ENCODE measurements around the gene GSK3A.

The GSK3A gene

DNA sequence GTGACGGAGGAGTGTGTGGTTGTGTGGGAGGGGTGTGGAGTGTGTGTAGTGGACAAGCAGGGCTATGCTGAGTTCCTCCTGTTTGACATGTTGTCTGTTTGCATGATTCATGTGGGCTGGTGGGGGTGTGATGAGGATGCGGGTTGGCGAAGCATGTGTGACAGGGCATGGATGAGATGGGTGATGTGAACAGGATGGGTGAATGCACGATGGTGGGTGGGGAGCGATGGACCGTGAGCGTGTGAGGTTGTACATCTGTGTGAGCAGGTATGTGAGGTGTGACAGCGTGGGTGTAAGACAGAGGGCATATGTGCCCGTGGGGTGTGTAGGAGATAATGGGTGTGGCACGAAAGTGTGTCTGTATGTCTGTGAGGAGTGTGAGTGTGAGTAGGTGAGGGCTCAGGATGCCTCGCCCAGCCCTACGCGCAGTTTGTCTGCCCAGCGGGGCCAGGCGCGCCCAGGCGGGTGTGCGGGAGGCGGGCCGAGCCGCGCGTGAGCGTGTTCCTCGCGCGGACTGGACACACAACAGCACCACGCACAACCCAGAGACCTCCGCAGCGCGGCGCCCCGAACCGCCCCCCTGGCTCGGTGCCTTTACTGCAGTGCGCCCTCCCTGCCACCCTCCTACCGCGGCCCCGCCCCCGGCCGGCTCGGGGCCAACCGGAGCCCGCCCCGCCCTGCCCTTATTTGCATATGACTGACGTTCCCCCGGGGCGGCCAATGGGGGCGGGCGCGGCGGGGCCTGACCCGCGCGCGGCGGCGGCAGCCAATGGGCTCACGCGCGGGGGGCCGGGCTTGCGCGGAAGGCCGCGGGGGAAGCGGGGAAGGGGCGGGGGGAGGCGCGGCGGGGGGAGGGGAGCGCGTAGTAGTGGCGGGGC, 41.0 kb upstream of the GSK3A start (continued):
- TF ChIP-seq, protein P1, sequence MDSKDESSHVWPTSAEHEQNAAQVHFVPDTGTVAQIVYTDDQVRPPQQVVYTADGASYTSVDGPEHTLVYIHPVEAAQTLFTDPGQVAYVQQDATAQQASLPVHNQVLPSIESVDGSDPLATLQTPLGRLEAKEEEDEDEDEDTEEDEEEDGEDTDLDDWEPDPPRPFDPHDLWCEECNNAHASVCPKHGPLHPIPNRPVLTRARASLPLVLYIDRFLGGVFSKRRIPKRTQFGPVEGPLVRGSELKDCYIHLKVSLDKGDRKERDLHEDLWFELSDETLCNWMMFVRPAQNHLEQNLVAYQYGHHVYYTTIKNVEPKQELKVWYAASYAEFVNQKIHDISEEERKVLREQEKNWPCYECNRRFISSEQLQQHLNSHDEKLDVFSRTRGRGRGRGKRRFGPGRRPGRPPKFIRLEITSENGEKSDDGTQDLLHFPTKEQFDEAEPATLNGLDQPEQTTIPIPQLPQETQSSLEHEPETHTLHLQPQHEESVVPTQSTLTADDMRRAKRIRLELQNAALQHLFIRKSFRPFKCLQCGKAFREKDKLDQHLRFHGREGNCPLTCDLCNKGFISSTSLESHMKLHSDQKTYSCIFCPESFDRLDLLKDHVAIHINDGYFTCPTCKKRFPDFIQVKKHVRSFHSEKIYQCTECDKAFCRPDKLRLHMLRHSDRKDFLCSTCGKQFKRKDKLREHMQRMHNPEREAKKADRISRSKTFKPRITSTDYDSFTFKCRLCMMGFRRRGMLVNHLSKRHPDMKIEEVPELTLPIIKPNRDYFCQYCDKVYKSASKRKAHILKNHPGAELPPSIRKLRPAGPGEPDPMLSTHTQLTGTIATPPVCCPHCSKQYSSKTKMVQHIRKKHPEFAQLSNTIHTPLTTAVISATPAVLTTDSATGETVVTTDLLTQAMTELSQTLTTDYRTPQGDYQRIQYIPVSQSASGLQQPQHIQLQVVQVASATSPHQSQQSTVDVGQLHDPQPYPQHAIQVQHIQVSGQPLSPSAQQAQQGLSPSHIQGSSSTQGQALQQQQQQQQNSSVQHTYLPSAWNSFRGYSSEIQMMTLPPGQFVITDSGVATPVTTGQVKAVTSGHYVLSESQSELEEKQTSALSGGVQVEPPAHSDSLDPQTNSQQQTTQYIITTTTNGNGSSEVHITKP (tag by site-specific recombination; IDR thresholded peaks at IDR 0.05), result peak; percentile 97
- TF ChIP-seq, protein P2, sequence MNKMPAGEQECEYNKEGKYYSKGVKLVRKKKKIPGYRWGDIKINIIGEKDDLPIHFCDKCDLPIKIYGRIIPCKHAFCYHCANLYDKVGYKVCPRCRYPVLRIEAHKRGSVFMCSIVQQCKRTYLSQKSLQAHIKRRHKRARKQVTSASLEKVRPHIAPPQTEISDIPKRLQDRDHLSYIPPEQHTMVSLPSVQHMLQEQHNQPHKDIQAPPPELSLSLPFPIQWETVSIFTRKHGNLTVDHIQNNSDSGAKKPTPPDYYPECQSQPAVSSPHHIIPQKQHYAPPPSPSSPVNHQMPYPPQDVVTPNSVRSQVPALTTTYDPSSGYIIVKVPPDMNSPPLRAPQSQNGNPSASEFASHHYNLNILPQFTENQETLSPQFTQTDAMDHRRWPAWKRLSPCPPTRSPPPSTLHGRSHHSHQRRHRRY (tag by site-specific recombination; IDR thresholded peaks at IDR 0.05), result peak; percentile 79; the same call in 1 of the 2 replicates
- TF ChIP-seq, protein P3, sequence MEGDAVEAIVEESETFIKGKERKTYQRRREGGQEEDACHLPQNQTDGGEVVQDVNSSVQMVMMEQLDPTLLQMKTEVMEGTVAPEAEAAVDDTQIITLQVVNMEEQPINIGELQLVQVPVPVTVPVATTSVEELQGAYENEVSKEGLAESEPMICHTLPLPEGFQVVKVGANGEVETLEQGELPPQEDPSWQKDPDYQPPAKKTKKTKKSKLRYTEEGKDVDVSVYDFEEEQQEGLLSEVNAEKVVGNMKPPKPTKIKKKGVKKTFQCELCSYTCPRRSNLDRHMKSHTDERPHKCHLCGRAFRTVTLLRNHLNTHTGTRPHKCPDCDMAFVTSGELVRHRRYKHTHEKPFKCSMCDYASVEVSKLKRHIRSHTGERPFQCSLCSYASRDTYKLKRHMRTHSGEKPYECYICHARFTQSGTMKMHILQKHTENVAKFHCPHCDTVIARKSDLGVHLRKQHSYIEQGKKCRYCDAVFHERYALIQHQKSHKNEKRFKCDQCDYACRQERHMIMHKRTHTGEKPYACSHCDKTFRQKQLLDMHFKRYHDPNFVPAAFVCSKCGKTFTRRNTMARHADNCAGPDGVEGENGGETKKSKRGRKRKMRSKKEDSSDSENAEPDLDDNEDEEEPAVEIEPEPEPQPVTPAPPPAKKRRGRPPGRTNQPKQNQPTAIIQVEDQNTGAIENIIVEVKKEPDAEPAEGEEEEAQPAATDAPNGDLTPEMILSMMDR (tag by site-specific recombination; IDR thresholded peaks at IDR 0.05), result peak; percentile 84
- TF ChIP-seq, protein P4, sequence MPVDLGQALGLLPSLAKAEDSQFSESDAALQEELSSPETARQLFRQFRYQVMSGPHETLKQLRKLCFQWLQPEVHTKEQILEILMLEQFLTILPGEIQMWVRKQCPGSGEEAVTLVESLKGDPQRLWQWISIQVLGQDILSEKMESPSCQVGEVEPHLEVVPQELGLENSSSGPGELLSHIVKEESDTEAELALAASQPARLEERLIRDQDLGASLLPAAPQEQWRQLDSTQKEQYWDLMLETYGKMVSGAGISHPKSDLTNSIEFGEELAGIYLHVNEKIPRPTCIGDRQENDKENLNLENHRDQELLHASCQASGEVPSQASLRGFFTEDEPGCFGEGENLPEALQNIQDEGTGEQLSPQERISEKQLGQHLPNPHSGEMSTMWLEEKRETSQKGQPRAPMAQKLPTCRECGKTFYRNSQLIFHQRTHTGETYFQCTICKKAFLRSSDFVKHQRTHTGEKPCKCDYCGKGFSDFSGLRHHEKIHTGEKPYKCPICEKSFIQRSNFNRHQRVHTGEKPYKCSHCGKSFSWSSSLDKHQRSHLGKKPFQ (tag by site-specific recombination; IDR thresholded peaks at IDR 0.05), result peak; percentile 97
- TF ChIP-seq, protein P5, sequence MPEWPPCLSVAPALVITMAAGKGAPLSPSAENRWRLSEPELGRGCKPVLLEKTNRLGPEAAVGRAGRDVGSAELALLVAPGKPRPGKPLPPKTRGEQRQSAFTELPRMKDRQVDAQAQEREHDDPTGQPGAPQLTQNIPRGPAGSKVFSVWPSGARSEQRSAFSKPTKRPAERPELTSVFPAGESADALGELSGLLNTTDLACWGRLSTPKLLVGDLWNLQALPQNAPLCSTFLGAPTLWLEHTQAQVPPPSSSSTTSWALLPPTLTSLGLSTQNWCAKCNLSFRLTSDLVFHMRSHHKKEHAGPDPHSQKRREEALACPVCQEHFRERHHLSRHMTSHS (tag by site-specific recombination; IDR thresholded peaks at IDR 0.05), result no peak
- TF ChIP-seq BCL11A (tag by site-specific recombination; IDR thresholded peaks at IDR 0.05; ENCODE audit: low read depth), result peak; percentile 88
- no peak for TF ChIP-seq ZNF184 (tag by site-specific recombination; IDR thresholded peaks at IDR 0.05)
- peak; percentile 99 for TF ChIP-seq ZNF600 (tag by site-specific recombination; IDR thresholded peaks at IDR 0.05)
- TF ChIP-seq, protein P6, sequence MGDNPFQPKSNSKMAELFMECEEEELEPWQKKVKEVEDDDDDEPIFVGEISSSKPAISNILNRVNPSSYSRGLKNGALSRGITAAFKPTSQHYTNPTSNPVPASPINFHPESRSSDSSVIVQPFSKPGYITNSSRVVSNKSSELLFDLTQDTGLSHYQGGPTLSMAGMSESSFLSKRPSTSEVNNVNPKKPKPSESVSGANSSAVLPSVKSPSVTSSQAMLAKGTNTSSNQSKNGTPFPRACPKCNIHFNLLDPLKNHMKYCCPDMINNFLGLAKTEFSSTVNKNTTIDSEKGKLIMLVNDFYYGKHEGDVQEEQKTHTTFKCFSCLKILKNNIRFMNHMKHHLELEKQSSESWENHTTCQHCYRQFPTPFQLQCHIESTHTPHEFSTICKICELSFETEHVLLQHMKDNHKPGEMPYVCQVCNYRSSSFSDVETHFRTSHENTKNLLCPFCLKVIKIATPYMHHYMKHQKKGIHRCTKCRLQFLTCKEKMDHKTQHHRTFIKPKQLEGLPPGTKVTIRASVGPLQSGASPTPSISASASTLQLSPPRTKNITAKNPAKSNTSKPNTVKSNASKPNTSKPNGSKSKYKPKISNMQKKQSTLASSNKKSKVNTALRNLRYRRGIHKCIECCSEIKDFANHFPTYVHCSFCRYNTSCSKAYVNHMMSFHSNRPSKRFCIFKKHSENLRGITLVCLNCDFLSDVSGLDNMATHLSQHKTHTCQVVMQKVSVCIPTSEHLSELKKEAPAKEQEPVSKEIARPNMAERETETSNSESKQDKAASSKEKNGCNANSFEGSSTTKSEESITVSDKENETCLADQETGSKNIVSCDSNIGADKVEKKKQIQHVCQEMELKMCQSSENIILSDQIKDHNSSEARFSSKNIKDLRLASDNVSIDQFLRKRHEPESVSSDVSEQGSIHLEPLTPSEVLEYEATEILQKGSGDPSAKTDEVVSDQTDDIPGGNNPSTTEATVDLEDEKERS (tag by site-specific recombination; IDR thresholded peaks at IDR 0.05), result peak; percentile 35; the same call in 1 of the 2 replicates
- peak; percentile 56; the same call in 1 of the 2 replicates for TF ChIP-seq ZNF239 (tag by site-specific recombination; IDR thresholded peaks at IDR 0.05)
- 0 out of 2 replicates have a peak, but pooled peaks have one; percentile 14 for TF ChIP-seq ZNF660 (tag by site-specific recombination; IDR thresholded peaks at IDR 0.05)
- no peak for TF ChIP-seq ZNF548 (tag by site-specific recombination; IDR thresholded peaks at IDR 0.05)
- peak; percentile 58 for TF ChIP-seq ZIC2 (tag by site-specific recombination; IDR thresholded peaks at IDR 0.05)
- no peak for TF ChIP-seq ZNF138 (tag by site-specific recombination; IDR thresholded peaks at IDR 0.05; ENCODE audit: borderline replicate concordance)
- no peak for TF ChIP-seq ZNF677 (tag by site-specific recombination; IDR thresholded peaks at IDR 0.05)
- peak; percentile 65; the same call in 1 of the 2 replicates for TF ChIP-seq ZSCAN23 (tag by site-specific recombination; IDR thresholded peaks at IDR 0.05)
- TF ChIP-seq ZNF530 (tag by site-specific recombination; IDR thresholded peaks at IDR 0.05; ENCODE audit: low read depth), result no peak
- TF ChIP-seq ZNF596 (tag by site-specific recombination; IDR thresholded peaks at IDR 0.05), result no peak
- peak; percentile 47; the same call in 1 of the 2 replicates for TF ChIP-seq ZNF133 (tag by site-specific recombination; IDR thresholded peaks at IDR 0.05)
- no peak for TF ChIP-seq ZNF558 (tag by site-specific recombination; IDR thresholded peaks at IDR 0.05)
- no peak for TF ChIP-seq ZNF510 (tag by site-specific recombination; IDR thresholded peaks at IDR 0.05; ENCODE audit: insufficient replicate concordance)
- no peak; the same call in 1 of the 2 replicates for TF ChIP-seq ZNF23 (tag by site-specific recombination; IDR thresholded peaks at IDR 0.05; ENCODE audit: borderline replicate concordance)
- TF ChIP-seq RBAK (tag by site-specific recombination; IDR thresholded peaks at IDR 0.05), result no peak
- TF ChIP-seq, protein P7, sequence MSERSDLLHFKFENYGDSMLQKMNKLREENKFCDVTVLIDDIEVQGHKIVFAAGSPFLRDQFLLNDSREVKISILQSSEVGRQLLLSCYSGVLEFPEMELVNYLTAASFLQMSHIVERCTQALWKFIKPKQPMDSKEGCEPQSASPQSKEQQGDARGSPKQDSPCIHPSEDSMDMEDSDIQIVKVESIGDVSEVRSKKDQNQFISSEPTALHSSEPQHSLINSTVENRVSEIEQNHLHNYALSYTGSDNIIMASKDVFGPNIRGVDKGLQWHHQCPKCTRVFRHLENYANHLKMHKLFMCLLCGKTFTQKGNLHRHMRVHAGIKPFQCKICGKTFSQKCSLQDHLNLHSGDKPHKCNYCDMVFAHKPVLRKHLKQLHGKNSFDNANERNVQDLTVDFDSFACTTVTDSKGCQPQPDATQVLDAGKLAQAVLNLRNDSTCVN (tag by site-specific recombination; optimal IDR thresholded peaks at IDR 0.05), result peak; percentile 94
- peak; percentile 97 for TF ChIP-seq ZBTB20 (tag by site-specific recombination; IDR thresholded peaks at IDR 0.05)
